Vagina (tissue), 2 donors: ENCODE results near the gene BCL6B.

Source experiments
- POLR2A ChIP-seq, 2 donors: fragments of 450-650 bp; IDR thresholded peaks; one replicate each; pipeline ENCODE4 v1.6.1; 2017; ENCODE audit warnings: antibody characterized with exemption in 2 of 2, mild to moderate bottlenecking in 2 of 2, moderate library complexity in 2 of 2
- TF ChIP-seq, protein P1 (sequence below), 3 experiments: fragments of 450-650 bp in 2 of 3; fragments of 200-600 bp in 1 of 3; sonication (generic) in 1 of 3; IDR thresholded peaks; one replicate each; pipeline ENCODE4 v1.5.1; 2017 to 2019; ENCODE audit warnings: antibody characterized with exemption in 3 of 3, mild to moderate bottlenecking in 2 of 3, moderate library complexity in 2 of 3

DNA sequence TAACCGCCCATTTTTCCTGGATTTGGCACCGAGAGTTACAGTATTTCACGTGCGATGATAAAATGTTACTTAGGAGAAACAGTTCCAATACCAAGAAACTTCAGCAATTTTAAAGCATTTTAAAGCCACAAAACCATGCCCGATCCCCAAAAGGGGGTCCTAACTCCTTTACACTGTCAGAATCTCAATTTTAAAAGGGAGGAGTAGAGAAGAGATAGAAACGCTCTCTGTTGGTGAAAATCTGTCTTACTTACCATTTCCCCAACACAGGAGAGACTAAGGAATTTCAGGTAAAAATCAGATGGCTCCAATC lies 11.0 kb upstream of the BCL6B start:
- TF ChIP-seq POLR2A (IDR thresholded peaks at IDR 0.05), result no peak
- TF ChIP-seq, protein P1, sequence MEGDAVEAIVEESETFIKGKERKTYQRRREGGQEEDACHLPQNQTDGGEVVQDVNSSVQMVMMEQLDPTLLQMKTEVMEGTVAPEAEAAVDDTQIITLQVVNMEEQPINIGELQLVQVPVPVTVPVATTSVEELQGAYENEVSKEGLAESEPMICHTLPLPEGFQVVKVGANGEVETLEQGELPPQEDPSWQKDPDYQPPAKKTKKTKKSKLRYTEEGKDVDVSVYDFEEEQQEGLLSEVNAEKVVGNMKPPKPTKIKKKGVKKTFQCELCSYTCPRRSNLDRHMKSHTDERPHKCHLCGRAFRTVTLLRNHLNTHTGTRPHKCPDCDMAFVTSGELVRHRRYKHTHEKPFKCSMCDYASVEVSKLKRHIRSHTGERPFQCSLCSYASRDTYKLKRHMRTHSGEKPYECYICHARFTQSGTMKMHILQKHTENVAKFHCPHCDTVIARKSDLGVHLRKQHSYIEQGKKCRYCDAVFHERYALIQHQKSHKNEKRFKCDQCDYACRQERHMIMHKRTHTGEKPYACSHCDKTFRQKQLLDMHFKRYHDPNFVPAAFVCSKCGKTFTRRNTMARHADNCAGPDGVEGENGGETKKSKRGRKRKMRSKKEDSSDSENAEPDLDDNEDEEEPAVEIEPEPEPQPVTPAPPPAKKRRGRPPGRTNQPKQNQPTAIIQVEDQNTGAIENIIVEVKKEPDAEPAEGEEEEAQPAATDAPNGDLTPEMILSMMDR (IDR thresholded peaks at IDR 0.05), result no peak
